ENCODE measurements around the gene RPS6KL1.

Gene RPS6KL1

GRCh38 chr14:74927225-74927624 lies 4.2 kb upstream of the RPS6KL1 start:
- no peak for TF ChIP-seq CTCF (IDR thresholded peaks at IDR 0.05; ENCODE audit: low read depth, low read length)
- DNase-seq = no peak
- Histone ChIP-seq H3K4me3 (ENCODE audit: low read depth, low read length) (no peak overlapping the region), H3K36me3 (no peaks in the 10 kb centered on the region), H3K27me3 (no peaks in the 10 kb centered on the region), H3K9me3 (no peaks in the 10 kb centered on the region), H3K4me1 (no peaks in the 10 kb centered on the region)

- Histone ChIP-seq H3K9me3 (no peaks in the 10 kb centered on the region), H3K27me3 (no peaks in the 10 kb centered on the region), H3K4me3 (ENCODE audit: low read depth, low read length) (no peak overlapping the region), H3K36me3 (peaks cover 4% of the 10 kb centered on the region; the same call in 1 of the 2 replicates), H3K4me1 (no peaks in the 10 kb centered on the region)
- no peak for DNase-seq
- TF ChIP-seq CTCF (IDR thresholded peaks at IDR 0.05; ENCODE audit: low read depth, low read length) = no peak
These were observed 1.0 kb upstream of the RPS6KL1 start for GRCh38 chr14:74924061-74924460.

GRCh38 chr14:74921987-74922751 lies 891 bp downstream of the RPS6KL1 start:
- H3K4me3 ChIP-seq (ENCODE audit: low read depth, low read length) = peak overlapping the region; percentile 95
- TF ChIP-seq CTCF (IDR thresholded peaks at IDR 0.05; ENCODE audit: low read depth, low read length) = no peak
- peaks cover 5% of the 10 kb centered on the region; the same call in 1 of the 2 replicates for H3K36me3 ChIP-seq

GRCh38 chr14:74921053-74921620 lies 1.9 kb downstream of the RPS6KL1 start:
- H3K27me3 ChIP-seq = no peaks in the 10 kb centered on the region
- no peaks in the 10 kb centered on the region for H3K4me1 ChIP-seq
- H3K9me3 ChIP-seq = no peaks in the 10 kb centered on the region
- no peak overlapping the region for H3K4me3 ChIP-seq (ENCODE audit: low read depth, low read length)
- no peak for TF ChIP-seq CTCF (IDR thresholded peaks at IDR 0.05; ENCODE audit: low read depth, low read length)
- peaks cover 5% of the 10 kb centered on the region; the same call in 1 of the 2 replicates for H3K36me3 ChIP-seq
- no peak for DNase-seq

More at GRCh38 chr14:74921987-74922751, 891 bp downstream of the RPS6KL1 start:
- no peaks in the 10 kb centered on the region for H3K27me3 ChIP-seq
- H3K9me3 ChIP-seq = no peaks in the 10 kb centered on the region
- no peaks in the 10 kb centered on the region for H3K4me1 ChIP-seq
- no peak for DNase-seq

DNA sequence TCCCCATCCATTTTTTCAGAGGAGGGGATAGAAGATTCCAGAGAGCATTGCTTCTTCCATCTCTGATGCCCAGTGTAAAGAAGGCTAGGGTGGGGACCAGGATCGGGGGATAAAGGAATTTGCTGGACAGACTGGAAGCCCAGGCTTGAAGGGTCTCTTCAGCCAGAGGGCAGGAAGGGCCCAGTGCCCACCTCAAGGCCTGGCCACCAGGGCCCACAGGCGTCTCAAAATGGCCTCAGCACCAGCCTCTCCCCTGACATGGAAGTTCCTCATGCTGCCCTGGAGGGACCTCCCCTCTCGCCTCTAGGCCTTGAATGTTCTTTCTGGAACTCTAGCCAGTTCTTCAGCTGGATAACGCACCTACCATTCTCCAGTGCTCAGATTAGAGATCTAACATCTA lies 2.8 kb downstream of the RPS6KL1 start:
- H3K36me3 ChIP-seq = peaks cover 5% of the 10 kb centered on the region; the same call in 1 of the 2 replicates
- no peak for TF ChIP-seq CTCF (IDR thresholded peaks at IDR 0.05; ENCODE audit: low read depth, low read length)
- DNase-seq = no peak

More for the DNA sequence above, 2.8 kb downstream of the RPS6KL1 start:
- no peaks in the 10 kb centered on the region for H3K9me3 ChIP-seq
- no peaks in the 10 kb centered on the region for H3K4me1 ChIP-seq
- no peak overlapping the region for H3K4me3 ChIP-seq (ENCODE audit: low read depth, low read length)
- no peaks in the 10 kb centered on the region for H3K27me3 ChIP-seq

All from BE2C (cell line).